NCI-H2029 treated with DMSO at 0.1 percent for 48 hours (cell line): ENCODE data around the gene PHF12.

Experiments used
- DNase-seq: peaks from one replicate; lab custom pipeline; 2025; lab: John Stamatoyannopoulos, UW

The PHF12 gene

DNA sequence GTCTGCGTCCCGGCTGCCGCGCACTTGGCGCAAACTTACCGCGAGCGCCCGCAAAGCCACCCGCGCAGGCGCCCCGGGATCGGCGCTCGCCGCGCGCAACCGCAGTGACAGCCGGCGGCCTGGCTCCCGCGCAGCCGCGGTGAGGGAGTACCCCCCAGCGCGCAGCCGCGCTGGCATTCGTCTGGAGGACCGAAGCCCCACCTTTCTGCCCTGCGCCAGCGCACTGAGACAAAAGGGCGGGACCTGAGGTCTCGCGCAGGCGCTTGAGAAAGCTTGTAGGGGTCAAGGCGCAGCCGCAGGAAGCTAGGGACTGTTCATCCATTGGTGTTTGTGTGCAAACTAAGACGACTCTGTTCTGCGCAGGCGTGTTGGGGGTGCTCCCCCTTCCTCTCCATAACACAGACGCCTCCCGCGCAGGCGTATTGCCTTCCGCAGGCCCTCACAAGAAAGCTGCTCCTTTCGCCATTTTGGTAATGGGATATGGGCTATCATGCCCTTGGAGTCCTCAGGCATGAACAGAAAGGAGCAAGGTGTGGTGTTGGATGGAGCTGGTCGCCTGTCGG, at the start of gene PHF12:
PHF12 (minus strand) TSS at position 91 of the 563 bp plus-strand sequence. CDS start 558 bp downstream, outside the sequence.
- DNase-seq: peak; percentile 98

DNA sequence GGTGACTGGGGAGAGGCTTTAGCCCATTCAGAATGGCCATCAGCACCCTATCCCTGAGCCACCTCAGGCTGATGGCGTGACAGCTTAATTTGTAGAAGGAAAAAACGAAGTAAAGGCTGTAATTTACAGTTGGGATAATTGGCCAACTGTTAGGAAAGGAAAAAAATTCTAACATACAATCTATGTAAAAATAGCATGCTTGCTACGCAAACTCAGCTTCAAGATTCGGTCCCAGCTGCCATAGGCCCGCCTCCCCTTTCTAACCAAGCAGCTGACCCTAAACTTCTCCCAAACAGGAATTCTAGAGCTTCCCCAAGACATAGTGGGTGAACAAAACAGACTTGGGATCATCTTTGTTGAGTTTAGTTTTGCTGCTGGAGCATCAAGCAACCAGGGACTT, 49.7 kb upstream of the PHF12 start:
- no peak for DNase-seq

GRCh38 chr17:28999206-28999605, 47.9 kb upstream of the PHF12 start:
- DNase-seq: peak; percentile 27

GRCh38 chr17:28997806-28998205, 46.5 kb upstream of the PHF12 start:
- peak; percentile 71 for DNase-seq

DNA sequence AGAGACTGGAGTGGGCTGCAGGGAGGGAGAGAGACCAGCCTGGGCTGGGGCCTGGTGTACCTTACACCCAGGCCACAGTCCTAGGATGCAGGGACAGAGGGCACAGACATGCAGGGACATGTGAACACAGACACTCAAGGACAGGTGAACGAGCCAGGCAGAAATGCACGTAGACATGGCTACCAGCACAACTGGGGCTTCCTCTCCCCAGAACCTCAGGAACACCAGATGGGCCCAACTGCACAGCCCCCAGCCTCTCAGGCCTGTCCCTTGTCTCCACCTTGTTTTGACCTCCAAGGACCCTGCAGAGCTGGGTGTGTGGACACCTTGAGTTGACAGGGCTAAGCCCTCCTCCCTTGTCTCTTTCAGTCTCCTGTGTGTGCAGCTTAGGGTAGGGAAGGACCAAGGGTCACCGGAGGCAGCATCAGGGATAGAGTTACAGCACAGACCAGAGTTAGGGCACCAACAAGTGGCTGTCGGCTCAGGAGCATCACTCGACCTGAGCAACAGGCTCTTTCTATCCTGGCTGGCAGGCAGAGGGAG, 45.3 kb upstream of the PHF12 start:
- DNase-seq: no peak

DNA sequence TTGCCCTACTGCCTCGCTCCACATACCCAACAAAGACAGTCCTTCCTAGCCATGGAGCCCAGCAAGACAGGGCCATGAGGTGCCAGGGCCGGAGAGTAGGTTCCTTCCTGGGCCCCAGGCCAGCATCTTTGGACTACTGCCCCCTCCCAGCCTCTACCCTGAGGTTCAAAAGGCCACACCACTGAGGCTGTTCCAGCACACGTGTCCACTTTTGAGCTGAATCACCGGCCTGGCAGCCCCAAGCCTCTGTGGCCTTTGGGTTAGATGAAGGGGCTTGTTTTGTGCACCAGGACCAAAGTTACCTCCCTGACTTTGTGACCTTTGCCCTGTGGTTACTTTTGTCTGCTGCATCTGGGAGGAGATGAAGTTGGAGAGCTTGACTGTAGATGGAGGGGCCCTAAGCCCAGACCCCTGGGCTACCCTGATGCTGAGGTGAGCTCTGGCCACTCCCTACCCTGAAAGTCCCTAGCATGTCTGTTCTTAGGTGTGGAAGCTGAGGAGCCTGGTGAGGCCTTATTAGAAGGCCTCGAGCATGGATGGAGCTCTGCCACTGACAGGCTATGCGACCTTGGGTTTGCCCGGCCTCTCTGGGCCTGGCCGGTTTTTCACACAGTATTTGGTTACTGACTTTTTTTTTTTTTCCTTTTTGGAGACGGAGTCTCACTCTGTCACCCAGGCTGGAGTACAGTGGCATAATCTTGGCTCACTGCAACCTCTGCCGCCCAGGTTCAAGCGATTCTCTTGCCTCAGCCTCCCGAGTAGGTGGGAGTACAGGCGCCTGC, 42.5 kb upstream of the PHF12 start:
- DNase-seq: no peak

DNA sequence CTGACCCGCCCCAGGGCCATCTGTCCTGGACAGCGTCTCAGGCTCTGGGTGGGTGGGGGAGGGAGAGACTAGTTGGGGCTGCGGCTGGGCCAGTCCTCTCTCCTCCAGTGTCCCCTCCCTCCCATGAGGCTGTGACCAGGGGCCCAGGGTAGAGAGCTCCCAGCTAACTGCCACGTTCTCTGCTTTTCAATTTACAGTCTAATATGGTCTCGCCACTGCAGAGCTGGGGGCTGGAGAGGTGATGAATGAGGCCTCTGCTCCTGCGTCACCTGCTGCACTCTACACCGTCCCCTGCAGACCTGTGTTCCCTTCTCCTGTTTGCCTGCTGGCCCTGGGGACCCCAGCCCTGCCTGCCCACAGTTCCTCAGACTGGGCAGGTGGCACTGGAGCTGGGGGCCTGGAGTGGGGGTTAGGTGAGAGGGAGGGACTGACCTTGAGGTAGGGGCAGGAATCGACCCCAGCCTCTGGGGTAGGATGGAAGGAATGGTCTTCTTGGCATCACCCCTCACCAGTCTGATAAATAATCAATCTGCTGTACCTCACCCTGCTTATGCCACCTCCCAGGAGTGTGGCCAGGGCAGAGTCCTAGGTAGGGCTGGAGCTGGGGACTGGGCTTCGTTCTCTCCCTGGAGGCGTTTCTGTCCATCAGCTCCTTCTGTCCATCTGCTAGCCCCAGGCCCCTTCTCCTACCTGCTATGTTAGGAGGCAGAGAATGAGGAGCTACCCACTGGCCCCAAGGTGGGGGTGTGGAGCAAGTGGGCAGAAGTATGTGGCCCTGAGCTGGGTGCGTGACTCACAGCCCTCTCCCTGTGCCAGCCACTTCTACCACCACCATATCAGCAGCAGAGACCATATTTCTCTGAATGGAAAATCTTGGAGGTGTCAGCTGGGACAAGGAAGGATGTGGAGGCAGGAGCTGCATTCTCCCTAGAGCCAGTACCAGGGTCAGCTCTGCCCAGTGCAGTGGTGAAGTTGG, 41.6 kb upstream of the PHF12 start:
- DNase-seq: no peak

DNA sequence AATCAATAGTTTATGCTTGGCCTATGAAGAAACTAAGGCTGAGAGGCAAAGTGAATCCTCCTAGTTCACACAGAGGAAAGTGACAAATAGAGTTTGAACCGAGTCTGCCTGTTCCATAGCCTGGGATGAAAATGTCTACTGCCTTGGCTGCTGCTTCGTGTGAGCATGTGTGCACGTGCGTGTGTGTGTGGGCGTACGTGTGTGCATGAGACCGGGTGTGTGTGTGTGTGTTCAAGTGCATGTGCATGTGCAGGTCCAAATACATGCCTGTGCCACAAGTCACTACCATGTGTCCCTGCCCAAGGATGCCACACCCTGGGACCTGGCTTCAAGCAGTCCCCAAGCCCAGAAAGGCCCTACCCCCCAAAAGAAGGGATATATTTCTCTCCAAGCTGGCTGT, 40.9 kb upstream of the PHF12 start:
- no peak for DNase-seq

DNA sequence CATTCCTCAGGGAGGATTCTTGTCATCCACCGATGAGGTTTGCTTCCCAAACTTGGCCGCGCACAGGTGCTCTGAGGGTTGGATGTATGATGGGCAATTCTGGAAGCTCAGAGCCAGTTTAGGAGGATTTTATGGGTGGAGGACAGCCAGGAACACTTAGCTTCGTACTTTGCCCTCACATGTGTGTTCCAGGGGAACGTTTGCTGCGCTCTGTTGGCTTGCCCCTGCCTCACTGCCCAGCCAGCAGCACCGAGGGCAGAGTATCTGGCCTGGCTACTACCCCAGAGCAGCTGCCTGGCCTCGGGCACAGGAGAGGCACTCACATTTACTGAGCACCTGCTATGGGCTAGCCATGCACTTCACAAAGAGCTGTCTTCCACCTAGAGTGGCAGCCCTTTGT, 40.5 kb upstream of the PHF12 start:
- DNase-seq: no peak

- no peak for DNase-seq
Measured at GRCh38 chr17:28989028-28989427, 37.7 kb upstream of the PHF12 start.

GRCh38 chr17:28988475-28988874, 37.2 kb upstream of the PHF12 start:
- no peak for DNase-seq

DNA sequence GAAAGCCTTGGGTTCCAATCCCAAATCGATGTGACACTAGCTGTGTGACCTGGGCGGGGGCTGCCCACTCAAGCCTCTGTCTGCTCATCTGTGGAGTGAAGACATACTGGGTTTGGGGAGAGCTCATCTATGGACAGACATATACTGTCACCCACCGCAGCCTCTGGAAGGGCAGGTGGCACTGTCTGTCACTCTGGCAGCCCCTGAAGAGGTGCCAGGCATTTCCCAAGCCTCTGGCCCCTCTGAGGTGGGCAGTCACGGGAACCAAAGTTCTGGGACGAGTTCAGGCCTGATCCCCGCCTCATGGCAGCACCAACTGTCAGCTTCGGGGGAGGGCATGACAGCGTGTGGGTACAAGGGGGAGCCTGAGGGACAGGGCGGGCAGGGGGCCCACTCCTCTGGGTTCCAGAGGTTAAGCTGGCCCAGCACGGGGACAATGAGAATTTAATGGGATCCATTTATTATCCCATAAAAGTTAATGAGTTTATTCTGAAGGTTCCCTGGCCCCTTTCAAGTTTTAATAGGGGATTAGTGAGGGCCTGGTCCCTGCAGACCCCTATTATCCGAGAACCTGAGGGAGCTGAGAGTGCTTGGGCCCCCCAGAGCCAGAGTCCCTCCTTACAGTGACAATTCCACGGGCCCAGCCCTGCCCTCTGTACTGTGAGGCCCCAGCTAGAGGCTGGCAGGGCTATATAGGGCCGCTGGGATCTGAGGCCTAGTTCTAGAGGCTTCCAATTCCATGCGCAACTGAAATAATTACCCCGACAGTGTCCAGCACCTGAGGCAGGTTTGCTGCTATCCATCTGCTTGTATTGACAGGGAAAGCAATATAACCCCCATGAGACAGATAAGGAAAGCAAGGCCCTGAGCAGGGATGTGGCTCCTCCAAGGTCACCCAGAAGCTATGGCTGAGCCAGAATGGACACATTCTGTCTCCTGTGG, 35.7 kb upstream of the PHF12 start:
- no peak for DNase-seq

- DNase-seq: no peak
Measured at GRCh38 chr17:28985950-28986713, 34.8 kb upstream of the PHF12 start.

DNA sequence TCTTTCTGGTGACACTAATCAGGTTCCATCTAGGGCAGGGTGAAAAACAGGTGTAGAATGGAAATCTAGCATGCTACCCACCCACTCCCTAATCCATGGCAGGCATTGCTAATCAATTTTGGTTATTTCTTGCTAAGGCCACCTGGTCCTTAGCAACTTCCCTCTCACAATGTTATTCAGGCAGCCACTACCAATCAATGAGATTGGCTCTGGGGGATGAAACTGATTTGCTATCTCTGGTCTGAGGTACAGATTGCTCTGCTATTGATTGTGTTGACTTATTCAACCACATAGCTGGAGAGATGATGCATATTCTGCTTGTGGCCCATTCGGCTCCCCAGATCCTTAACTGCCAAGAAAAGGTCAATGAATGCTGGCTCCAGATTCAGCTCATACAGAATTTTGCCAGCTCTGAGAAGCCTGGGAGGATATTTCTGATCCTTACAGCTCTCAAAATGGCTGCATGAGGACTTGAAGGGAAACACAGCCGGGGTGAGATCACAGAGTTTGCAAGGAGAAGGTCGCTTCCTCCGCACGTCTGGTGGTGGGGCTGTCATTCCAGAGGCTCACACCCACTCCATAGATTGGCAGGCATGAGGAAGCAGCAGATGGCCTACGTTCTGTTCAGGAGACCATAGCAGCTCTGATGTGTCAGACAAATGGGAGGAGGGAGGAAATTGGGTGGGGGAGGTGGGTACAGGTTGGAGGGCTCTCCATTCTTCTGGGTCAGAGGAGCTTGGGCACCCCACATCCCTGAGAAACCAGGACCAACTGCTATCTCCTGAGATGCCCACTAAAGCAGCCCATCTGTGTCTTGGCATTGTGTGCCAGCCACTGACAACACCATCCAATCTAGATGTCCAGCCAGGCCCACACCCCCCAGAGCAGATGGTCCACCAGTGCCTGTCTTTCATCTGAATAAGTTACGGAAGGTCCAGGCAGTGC, 32.2 kb upstream of the PHF12 start:
- DNase-seq: no peak

GRCh38 chr17:28982131-28982793, 30.9 kb upstream of the PHF12 start:
- peak; percentile 34 for DNase-seq

DNA sequence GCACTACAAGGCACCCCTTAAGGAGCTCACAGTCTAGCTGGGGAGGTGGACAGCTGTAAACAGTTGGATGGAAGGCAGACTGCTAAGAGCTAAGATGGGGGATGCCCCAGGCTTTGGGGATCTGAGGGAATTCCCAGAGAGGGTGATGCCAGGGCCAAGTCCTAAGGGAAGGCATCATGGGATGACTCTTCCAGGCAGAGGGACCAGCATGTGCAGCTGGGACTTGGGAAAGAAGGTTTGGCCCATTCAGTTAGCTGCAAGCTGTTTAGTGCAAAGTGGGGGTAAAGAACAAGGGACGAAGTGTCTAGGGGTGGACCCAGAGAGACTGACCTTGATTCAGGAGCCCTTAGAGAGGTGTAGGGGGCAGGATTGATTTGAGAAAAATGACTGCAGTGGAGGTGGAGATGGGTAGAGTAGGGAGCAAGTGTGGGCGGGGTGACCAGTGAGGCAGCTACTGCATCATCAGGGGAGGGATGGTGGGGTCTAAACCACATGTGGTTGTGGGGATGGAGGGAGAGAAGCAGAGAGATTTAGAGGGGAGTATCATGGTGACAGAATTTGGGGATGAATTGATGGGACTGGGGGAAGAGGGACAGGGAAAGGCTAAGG, 27.1 kb upstream of the PHF12 start:
- no peak for DNase-seq

DNA sequence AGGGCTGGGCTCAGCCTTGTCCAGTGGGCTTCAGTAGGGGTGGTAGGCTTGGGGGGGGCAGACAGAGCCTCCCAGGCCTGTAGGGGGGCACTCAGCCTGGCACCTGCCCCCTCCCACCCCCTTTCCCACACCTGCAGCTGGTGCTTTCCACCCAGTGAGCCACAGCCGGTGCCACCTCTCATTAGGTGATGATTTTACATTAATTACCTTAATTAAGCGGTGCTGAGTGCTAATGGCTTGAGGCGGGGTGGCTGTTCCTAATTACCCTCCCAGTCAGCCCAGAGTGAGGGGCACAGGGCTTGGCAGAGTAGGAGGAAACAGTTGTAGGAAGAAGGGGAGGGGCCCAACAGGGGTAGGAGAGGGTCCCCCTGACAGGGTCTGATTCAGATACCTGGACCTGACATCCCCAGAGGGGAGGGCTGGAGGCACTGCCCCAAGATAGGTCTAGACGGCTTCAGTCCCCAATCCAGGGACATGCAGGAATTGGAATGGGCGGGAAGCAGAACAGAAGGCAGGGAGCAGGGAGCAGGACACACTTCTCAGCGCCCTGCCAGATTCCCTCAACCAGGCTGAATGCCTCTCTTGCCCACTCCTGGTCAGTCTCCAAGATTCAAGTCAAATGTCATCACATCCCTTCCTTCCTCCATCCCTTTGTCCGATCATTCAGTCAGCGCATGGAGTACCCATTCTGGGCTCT, 26.5 kb upstream of the PHF12 start:
- no peak for DNase-seq

DNA sequence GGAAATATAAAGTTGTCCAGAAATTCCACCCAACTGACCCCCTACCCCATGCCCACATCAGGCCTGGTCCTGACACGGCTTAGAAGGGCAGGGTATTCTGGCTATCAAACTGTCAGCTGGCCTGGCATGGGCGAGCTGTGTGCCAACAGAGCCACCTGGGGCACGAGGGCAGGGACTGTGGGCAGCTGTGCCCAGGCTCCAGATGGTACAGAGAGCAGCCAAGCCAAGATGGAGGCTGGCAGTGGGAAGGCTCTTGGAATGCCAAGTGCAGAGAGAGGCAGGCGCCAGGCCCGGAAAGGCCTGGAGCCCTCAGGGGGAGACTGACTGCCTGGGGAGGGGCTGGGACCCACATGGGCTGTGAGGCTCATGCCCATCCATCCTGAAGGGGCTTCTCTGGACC, 24.3 kb upstream of the PHF12 start:
- DNase-seq: no peak
